Stimulated activated CD8-positive, alpha-beta memory T cell treated with anti-CD3 and anti-CD28 coated beads, Interleukin-15, amount 100 ng/mL, for 1 hour (primary cell): ENCODE results near the gene CCP110.

ENCODE experiments used
- DNase-seq: peaks from one replicate; pipeline ENCODE4 v3.0.0-alpha.2; 2020; ENCODE audit warnings: low read depth

CCP110 gene, protein sequence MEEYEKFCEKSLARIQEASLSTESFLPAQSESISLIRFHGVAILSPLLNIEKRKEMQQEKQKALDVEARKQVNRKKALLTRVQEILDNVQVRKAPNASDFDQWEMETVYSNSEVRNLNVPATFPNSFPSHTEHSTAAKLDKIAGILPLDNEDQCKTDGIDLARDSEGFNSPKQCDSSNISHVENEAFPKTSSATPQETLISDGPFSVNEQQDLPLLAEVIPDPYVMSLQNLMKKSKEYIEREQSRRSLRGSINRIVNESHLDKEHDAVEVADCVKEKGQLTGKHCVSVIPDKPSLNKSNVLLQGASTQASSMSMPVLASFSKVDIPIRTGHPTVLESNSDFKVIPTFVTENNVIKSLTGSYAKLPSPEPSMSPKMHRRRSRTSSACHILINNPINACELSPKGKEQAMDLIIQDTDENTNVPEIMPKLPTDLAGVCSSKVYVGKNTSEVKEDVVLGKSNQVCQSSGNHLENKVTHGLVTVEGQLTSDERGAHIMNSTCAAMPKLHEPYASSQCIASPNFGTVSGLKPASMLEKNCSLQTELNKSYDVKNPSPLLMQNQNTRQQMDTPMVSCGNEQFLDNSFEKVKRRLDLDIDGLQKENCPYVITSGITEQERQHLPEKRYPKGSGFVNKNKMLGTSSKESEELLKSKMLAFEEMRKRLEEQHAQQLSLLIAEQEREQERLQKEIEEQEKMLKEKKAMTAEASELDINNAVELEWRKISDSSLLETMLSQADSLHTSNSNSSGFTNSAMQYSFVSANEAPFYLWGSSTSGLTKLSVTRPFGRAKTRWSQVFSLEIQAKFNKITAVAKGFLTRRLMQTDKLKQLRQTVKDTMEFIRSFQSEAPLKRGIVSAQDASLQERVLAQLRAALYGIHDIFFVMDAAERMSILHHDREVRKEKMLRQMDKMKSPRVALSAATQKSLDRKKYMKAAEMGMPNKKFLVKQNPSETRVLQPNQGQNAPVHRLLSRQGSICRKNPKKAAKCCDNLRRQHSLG

DNA sequence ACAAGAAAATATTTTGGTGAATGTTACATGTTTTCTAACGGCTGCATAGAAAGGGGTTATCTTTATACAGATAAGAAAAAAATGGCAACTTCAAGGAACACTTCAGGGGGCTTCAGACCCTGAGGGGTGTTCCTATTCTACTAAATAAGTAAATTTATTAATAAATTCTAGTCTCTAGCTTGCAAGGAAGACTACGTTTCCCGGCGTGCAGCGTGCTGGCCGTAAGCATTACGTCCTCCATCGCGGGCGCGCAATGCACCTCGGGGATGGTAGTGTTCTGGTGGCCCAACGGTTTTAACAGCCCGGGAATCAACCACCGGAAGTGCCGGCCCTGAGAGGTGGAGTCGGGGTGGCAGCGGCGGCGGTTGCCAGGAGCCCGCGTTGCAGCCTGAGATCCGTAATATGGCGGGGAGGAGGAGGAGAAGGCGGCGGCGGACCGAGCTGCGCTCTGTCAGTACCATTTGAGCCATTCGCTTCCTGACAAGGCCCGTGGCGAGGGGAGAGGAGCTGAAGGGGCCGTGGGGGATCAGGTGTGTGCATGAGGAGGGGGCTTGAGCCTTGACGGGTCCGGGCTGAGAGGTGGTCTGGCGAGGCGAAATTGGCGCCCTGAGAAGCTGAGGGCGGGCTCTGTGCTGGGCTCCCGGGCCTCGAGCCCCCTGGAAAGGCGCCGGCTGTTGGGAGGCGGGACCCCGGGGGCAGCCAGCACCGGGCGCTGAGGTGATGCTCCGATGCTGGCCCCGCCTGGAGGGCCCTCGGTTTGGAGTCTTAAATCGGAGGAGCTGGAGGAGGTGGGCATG, at the start of gene CCP110:
CCP110 (plus strand) TSS at position 384 of the 797 bp plus-strand sequence. CDS start 3,940 bp downstream, outside the sequence.
- DNase-seq, result peak; percentile 89

DNA sequence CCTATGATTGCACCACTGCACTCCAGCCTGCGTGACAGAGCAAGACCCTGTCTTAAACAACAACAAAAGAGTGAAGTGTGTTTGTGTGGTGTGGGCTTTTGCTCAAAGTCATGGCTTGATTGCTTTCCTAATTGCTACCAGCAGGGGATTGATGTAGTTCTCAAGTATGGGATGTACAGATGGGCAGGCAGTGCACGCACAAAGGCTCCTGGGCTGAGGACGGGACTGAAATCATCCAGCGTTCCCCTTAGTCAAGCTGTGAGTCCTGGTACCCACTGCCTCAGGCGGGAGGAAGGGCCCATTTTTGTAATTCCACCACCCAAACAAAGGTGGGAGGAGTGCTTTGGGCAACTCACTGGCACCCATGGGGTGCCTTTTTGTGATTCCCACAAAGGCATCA, 49.1 kb upstream of the CCP110 start:
- no peak for DNase-seq

DNA sequence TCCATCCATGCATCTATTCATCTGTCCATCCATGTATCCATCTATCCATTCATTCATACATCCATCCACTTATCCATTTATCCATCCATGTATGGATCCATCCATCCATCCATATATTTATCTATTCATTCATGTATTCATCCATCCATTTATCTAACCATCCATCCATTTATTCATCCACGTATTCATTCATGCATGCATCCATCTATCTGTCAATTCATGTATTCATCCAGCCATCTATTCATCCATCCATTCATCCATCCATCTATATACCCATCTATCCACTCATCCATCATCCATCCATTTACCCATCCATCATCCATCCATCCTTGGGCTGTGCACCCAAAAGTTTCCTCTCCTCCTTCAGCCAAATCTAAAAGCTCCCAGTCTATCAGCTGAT, 45.2 kb upstream of the CCP110 start:
- DNase-seq, result no peak

DNA sequence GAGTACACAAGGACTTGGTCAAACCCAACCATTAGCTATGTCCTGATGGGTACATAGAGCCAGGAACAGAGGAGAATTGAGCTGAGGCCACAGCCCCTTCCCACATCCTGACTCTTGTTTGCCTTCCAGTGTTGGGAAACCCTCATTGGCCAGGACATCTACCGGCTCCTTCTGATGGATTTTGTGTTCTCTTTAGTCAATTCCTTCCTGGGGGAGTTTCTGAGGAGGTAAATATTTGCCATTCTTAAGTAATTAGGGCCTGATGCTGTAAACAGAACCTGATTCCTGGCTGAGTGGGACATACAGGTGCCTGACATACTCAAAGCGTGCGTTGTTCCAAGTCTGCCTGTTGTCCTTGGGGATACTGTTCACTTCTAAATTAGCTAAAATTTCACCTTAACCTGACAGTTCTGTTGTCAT, 44.4 kb upstream of the CCP110 start:
- DNase-seq, result no peak

DNA sequence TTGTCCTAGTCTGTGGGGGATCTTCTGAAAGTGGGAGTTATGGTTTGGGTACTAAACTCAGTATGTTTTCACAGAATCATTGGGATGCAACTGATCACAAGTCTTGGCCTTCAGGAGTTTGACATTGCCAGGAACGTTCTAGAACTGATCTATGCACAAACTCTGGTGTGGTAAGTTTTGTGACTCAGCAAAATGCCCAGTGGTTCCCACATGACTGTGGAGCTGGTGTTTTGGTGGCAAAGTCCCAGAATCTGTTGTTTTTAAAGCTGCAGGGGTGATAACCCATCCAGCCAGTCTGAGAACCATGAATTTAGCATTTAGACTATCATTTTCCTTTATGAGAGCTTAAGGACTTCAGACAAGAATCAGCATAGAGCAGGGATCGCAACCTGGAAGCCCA, 42.4 kb upstream of the CCP110 start:
- DNase-seq, result no peak

DNA sequence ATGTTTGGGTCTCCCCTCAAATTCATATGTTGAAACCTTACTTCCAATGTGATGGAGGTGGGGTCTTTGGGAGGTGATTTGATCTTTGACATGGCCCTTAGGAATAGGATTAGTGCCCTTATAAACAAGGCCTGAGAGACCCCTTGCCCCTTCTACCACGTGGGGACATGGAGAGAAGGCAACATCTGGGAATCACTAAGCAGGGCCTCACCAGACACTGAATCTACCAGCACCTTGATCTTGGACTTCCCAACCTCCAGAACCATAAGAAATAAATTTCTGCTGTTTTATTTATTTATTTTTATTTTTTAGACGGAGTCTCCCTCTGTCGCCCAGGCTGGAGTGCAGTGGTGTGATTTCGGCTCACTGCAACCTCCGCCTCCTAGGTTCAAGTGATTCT, 42.0 kb upstream of the CCP110 start:
- no peak for DNase-seq

DNA sequence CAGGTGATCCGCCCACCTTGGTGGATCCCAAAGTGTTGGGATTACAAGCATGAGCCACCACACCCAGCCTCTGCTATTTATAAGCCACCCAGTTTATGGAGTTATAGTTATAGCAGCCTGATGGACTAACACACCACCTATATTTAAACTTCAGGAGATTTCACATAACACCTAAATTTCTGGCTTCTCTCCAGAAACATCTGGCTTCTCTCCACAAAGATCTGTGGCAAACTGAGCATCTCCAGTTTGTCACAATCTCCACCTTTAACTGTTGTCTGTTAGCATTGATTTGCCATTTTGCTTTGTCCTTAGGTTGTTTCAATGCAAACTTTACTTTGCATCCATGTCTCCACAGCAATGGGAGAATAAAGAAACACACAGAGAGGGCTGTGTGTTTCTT, 41.5 kb upstream of the CCP110 start:
- DNase-seq, result no peak

DNA sequence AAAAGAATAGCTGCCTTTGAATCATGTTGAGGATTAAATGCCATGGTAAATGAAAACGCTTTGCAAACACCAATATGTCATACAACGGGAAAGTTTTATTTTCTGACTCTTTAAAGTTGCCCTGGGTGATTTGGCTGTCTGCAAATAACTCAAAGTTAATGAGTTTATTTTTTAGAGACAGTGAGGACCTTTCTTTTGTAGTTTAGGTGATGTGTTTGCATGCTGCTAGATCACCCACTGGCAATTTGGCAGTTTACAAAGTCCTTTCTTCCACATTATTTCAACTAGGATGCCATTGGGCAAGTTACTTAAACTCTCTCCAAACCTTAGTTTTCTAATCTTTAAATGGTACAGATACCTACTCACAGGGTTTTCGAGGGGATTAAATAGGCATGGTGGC, 39.6 kb upstream of the CCP110 start:
- no peak for DNase-seq

DNA sequence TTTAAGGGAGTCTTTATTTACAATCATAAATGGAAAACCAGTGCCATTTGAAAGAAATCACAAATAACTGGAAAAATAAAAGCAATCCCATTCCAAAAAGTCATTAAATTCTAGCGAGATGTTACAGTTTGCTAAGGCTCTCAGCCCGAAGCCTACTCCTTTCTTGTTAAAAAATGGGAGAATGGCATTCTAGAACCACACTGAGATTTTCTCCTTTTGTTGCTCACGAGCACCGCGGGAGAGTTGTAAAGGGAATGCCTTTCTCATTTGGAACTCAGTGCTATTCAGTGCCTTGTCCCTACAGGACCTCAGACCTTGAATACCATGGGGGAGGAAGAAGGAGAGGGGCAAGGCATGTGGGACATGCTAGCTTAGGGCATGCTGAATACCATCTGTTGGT, 38.1 kb upstream of the CCP110 start:
- no peak for DNase-seq

DNA sequence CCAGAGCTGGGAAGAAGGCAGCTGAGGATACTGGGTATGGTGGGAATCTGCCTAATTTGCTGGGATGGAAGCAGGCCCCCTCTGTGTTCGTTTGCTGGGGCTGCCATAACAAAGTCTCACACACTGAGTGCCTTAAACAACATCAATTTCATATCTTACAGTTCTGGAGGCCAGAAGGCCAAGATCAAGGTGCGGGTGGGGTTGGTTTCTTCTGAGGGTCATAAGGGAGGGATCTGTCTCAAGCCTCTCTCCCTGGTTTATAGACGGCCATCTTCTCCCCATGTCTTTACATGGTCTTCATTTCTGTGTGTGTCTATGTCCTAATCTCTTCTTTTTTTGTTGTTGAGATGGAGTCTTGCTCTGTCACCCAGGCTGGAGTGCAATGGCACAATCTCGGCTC, 37.7 kb upstream of the CCP110 start:
- no peak for DNase-seq

DNA sequence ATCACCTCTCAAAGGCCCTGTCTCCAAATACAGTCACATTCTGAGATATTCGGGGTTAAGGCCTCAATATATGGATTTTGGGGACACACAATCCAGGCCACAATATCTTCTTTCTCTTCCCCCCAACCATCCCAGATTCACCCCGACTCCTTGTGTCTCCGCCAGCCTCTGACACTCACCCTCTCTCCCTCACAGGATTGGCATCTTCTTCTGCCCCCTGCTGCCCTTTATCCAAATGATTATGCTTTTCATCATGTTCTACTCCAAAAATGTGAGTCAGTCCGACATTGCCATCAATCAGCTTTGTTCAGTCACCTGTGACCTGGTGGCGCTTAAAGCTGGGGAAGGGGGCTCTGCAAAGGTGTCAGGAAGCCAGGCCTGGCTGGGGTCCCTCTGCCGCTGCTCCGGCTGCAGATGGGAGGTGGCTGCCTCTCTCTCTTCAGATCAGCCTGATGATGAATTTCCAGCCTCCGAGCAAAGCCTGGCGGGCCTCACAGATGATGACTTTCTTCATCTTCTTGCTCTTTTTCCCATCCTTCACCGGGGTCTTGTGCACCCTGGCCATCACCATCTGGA, 36.9 kb upstream of the CCP110 start:
- DNase-seq, result no peak

DNA sequence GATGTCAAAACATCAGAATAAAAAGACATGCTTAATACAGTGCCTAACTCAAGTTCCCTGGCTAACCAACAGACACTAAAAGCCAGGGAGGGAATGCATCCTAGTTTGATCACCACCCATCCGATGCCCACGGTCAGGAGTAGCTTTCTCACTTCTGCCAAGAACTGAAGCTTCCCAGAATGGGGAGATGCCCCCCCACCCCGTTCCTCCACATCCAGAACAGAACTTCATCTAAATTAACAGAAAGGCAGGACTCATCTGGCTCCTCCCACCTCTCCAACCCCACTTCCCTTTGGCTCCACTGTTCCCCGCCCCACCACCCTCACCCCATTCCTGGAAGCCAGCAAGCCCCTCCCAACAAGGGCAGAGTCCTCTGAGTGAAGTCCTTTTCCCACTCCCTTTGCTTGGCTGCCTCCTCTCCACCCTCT, 35.5 kb upstream of the CCP110 start:
- no peak for DNase-seq

DNA sequence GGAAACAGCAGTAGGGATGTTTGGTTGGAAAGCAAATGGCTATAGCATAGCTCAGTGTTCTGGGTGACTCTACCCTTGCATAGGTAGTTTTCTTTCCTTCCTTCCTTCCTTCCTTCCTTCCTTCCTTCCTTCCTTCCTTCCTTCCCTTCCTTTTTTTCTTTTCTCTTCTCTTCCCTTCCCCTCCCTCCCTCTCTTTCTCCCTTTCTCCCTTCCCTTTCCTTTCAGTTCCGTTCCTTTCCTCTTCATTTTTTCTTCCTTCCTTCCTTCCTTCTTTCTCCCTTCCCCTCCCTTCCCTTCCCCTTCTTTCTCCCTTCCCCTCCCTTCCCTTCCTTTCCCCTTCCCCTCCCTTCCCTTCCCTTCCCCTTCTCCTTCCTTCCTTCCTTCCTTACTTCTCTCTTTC, 33.1 kb upstream of the CCP110 start:
- DNase-seq, result no peak

DNA sequence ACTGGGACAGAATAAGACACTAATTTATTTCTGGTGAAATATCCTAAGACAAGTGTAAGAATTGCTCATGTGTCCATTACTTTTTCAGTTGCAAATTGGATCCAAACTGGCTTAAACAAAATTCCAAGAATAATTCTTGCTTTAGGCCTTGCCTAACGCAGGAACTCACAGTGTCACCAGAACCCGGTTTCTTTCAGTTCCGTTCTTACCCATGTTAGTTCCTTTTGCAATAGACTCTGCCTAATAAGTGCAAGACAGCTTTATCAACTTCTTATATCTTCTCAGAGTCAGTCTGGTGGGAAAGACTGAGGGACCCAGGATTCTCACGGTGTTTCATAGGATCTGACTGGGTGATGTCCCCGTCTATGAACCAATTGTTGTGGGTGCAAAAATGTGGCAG, 26.6 kb upstream of the CCP110 start:
- DNase-seq, result no peak

DNA sequence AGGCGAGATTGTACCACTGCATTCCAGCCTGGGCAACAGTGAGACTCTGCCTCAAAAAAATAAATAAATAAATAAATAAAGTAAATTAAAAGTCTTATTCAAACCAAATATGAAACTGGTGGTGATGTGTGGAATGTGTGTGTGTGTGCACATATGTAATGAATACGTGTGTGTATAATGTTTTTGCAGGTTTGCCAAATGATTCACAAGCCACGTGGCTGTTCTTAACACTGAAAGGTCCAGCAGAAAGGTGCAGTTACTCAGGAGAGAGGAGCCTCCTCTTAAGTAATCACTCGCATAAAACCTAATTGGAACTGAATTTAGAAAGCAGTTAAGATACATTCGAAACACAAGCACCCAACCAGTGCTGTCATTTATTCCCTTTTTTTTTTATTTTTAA, 24.7 kb upstream of the CCP110 start:
- DNase-seq, result no peak

DNA sequence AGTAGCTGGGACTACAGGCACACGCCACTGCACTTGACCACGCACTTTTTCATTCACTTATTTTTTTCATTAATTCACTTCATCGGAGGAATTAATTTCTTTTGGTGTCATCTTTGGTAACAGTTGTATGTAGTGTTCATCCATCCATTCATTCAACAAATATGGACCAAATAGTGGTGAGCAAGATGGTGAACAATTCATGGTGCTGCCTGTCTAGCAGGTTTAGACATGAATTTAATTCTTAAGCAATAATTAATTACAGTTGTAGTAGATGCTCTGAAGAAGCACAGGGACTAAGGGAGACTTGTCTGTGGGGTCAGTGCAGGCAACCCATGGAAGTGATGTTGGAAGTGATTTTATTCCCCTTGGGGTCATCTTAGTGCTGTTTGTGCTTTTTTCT, 24.3 kb upstream of the CCP110 start:
- DNase-seq, result no peak

DNA sequence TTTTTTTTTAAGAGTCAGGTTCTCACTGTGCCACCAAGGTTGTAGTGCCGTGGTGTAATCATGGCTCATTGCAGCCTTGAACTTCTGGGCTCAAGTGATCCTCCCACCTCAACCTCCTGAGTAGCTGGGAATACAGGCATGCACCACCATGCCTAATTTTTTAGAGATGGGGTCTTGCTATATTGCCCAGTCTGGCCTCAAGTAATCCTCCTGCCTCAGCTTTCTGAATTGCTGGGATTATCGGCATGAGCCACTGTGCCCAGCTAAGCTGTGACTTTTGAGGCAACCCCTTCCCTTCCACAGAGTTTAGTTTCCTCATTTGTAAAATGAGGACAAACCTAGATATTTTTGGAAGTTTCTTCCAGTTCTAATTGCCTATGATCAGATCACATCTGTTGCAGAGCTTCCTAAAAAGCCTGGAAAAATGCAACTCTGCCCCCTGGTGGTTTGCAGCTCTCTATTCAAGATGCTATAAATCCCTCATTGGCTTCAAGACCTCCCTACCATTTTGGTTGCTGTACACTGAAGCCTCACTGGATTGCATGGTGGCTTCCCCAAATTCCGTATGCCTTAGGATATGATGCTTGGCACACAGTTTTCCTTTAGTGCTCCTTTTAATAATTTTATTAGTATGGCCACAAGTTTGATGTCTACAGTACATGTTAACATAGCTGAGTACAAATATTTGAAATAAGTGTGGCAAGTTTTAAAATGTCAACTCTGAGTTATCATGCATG, 21.2 kb upstream of the CCP110 start:
- peak; percentile 43 for DNase-seq

DNA sequence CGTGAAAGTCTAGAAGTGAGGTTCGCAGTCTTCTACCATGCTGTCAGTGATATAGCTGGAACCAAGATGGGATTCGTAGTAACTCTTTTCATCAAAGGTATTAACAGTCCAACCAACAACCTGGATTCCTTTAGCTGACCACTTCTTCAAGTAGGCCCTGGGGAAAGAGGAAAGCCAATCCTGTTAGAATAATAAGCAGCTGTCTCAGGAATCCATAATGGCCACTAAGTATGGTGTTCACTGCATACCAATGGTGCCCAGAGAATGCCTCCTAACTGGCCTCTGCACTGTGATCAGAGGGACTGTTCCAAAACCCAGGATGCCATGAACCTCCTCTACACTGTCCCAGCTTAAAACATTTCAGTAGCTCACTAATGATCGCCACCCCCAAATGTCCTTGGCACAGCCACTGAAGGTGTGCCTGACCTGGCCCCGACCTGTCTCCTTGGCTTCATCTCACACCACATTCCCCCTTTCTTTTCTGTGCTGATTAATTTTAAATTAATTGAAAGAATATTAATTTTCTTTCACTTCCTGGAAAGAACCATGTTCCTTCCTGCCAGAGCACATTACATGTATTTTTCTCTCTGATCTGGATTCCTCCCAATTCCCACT, 20.2 kb upstream of the CCP110 start:
- no peak for DNase-seq

DNA sequence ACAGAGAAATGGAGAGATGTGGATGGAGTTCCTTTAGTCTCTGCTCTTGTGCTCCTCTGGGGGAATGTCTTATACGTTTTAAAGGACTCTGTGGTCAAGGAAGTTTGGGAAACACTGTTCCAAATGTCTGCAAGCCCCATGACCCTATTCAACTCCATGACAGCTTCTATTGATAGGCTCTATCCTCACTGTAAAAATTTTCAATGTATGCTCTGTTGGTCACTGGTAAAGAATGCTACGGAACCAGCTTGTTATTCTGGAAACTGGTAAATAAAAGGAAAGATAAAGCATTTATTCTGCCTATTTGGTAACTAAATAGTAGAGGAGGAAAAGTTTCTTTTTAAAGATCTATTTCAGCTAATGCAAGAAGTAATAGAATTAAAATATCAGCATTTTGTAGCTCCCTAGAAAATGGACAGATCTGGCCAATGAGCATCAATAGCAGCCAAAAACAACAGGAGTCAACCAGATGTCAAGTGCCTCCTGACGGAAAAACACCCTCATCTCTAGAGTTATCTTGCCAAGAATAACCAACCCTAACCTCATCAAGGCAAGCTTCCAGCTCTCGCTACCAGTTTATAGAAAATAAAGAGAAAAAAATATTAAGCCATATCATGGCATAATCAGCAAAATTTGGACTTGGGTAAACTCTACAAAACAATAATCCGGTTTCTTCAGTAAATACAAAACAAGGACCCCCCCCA, 18.0 kb upstream of the CCP110 start:
- no peak for DNase-seq

DNA sequence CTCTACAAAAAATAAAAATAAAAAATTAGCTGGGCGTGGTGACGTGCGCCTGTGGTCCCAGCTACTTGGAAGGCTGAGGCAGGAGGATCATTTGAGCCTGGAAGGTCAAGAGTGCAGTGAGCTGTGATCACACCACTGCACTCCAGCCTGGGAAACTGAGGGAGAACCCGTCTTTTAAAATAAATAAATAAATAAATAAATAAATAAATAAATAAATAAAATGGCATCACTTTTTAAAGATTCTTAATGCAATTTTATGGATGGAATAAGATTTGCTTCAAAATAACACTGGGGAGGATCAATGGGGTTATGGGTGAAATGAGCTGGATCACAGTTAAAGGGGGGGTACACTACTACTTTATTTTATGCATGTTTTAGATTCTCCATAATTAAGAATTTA, 16.8 kb upstream of the CCP110 start:
- no peak for DNase-seq
